ENCODE data around the gene G6PC3.
"Not testable (repeated sequence)": the region's sequence is repeated elsewhere in the genome, so short reads cannot be mapped to it uniquely, and the experiment has no call there.

The G6PC3 gene

GRCh38 chr17:44093231-44093900 lies 22.8 kb downstream of the G6PC3 start:
- Histone ChIP-seq H3K4me3 (no peak overlapping the region), H3K9me3 (no peaks in the 10 kb centered on the region), H3K27me3 (no peaks in the 10 kb centered on the region), H3K27ac (no peak overlapping the region), H3K36me3 (peaks cover 53 to 59% (median 53%) of the 10 kb centered on the region in 3 donors), H3K4me1 (peaks cover 4 to 39% (median 34%) of the 10 kb centered on the region in 4 donors)
- intact Hi-C loops (cut with DNase I; ENCODE audit: low total_unique reads): no loop called here
- no peak for DNase-seq
- no peak for TF ChIP-seq CTCF (IDR thresholded peaks at IDR 0.05)

DNA sequence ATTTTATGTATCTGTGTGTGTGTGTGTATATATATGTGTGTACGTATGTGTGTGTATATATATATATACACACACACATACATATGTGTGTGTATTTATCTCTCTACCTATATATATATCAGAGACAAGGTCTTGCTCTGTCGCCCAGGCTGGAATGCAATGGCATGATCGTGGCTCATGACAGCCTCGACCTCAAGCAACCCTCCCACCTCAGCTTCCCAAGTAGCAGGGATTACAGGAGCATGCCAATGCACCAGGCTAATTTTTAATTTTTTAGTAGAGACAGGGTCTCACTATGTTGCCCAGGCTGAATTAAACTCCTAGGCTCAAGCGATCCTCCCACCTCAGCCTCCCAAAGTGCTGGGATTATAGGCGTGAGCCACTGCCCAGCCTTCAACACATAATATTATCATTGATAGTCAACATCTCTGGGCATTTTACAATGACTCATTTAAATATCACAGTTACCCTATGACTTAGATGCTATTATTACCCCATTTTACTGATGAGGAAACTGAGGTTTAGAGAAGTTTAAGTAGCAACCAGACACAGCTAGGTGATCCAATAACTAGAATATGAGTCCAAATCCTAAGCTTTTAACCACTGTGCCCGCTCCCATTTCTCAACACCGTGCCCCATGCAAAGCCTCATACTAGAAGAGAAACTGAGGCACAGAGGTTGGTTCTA lies 24.3 kb downstream of the G6PC3 start:
- no peak for DNase-seq
- no peaks in the 10 kb centered on the region for H3K9me3 ChIP-seq
- peak overlapping the region; percentile 41 to 51 for H3K27ac ChIP-seq
- H3K27me3 ChIP-seq: no peaks in the 10 kb centered on the region
- H3K4me3 ChIP-seq: no peak overlapping the region
- peaks cover 41 to 47% (median 42%) of the 10 kb centered on the region in 3 donors for H3K36me3 ChIP-seq
- no peak for TF ChIP-seq CTCF (IDR thresholded peaks at IDR 0.05)
- intact Hi-C loops (cut with DNase I; ENCODE audit: low total_unique reads): no loop called here
- H3K4me1 ChIP-seq: peaks cover 4 to 53% (median 37%) of the 10 kb centered on the region in 4 donors

- DNase-seq: no peak
- Histone ChIP-seq H3K36me3 (peaks cover 36 to 42% (median 37%) of the 10 kb centered on the region in 3 donors), H3K27ac (peak overlapping the region; percentile 41 to 51), H3K4me1 (peaks cover 4 to 57% (median 41%) of the 10 kb centered on the region in 4 donors), H3K4me3 (peak overlapping the region; percentile 2 to 27), H3K27me3 (no peaks in the 10 kb centered on the region), H3K9me3 (no peaks in the 10 kb centered on the region)
- intact Hi-C loops (cut with DNase I; ENCODE audit: low total_unique reads): no loop called here
- TF ChIP-seq CTCF (IDR thresholded peaks at IDR 0.05): no peak
These were observed 24.8 kb downstream of the G6PC3 start for GRCh38 chr17:44095388-44095646.

GRCh38 chr17:44095647-44096496 lies 25.3 kb downstream of the G6PC3 start:
- Histone ChIP-seq H3K4me3 (peak overlapping the region; percentile 2 to 27), H3K9me3 (no peaks in the 10 kb centered on the region), H3K27me3 (no peaks in the 10 kb centered on the region), H3K36me3 (peaks cover 31 to 37% (median 31%) of the 10 kb centered on the region in 3 donors), H3K27ac (peak overlapping the region; percentile 41 to 51), H3K4me1 (peaks cover 4 to 61% (median 43%) of the 10 kb centered on the region in 4 donors)
- TF ChIP-seq CTCF (IDR thresholded peaks at IDR 0.05): peak; percentile 19 to 20
- peak in 1 of 2 donors; percentile 61 for DNase-seq
- intact Hi-C loops (cut with DNase I; ENCODE audit: low total_unique reads): no loop called here

GRCh38 chr17:44097110-44097958 lies 26.8 kb downstream of the G6PC3 start:
- peaks cover 17 to 22% (median 17%) of the 10 kb centered on the region in 3 donors for H3K36me3 ChIP-seq
- H3K4me3 ChIP-seq: no peak overlapping the region
- no peaks in the 10 kb centered on the region for H3K27me3 ChIP-seq
- intact Hi-C loops (cut with DNase I; ENCODE audit: low total_unique reads): no loop called here
- DNase-seq: no peak
- TF ChIP-seq CTCF (IDR thresholded peaks at IDR 0.05): no peak
- no peaks in the 10 kb centered on the region for H3K9me3 ChIP-seq
- peak overlapping the region; percentile 41 to 51 for H3K27ac ChIP-seq
- H3K4me1 ChIP-seq: peaks cover 4 to 76% (median 50%) of the 10 kb centered on the region in 4 donors

DNA sequence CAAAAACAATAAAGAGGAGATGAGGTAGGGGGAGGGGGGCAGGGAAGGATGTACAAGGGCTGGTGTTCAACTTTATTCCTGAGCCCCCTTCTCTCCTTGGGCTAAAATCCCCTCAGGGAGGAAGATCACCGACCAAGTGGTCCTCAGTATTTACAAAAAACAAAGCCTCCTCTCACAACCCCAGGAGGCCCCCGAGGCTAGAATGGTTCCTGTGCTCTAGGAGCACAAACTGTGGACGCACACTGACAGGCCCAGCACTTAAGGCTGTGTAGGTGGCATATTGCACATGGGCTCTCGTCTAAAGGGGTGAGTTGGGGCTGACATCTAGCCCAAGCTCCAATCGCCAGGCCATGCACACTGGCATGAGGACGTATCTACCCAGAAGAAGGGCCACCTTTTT lies 31.3 kb downstream of the G6PC3 start:
- intact Hi-C loops (cut with DNase I; ENCODE audit: low total_unique reads); H3K27ac ChIP-seq; H3K4me3 ChIP-seq; H3K9me3 ChIP-seq; DNase-seq; H3K27me3 ChIP-seq: not testable (repeated sequence)
- Histone ChIP-seq H3K4me1 (peaks cover 0 to 97% (median 67%) of the 10 kb centered on the region in 4 donors), H3K36me3 (peaks cover 0 to 26% (median 0%) of the 10 kb centered on the region in 3 donors)

Measured in tibial artery (tissue), 4 donors.